Measurements from ENCODE around the gene PRR14. TPM values are rescaled to one million over a fixed set of nuclear protein-coding genes. Genes with fewer than 3 reads are reported as not detected.
"Not testable (repeated sequence)": the region's sequence is repeated elsewhere in the genome, so short reads cannot be mapped to it uniquely, and the experiment has no call there.

Gene PRR14
- total RNA-seq, 4 donors from 2014 or later = 8.8 to 28.4 (median 17.8) TPM

- no peak for TF ChIP-seq CTCF (IDR thresholded peaks at IDR 0.05 in 4 of 5, conservative IDR thresholded peaks at IDR 0.05 in 1 of 5)
- no peak for TF ChIP-seq POLR2A (IDR thresholded peaks at IDR 0.05)
- Histone ChIP-seq H3K4me1 (no peaks in the 10 kb centered on the region), H3K4me3 (no peak overlapping the region), H3K9me3 (no peaks in the 10 kb centered on the region), H3K27me3 (no peaks in the 10 kb centered on the region), H3K36me3 (no peaks in the 10 kb centered on the region), H3K27ac (no peak overlapping the region)
- in situ Hi-C loops (cut with MboI; ENCODE audit: low sequenced_read_pairs in 4 of 4) = loop anchor here in 3 of 4 donors (10.0 to 25.0 kb wide), 2 partner anchors 189 to 191 kb away; partner anchors contain the start of genes DCTPP1 (in 3 of the 3) and SEPHS2 (in 1 of the 3)
- DNase-seq (no peak), ATAC-seq (no peak)
- intact Hi-C loops (cut with DNase I; ENCODE audit: low total_unique reads) = loop anchor here (5.0 kb wide), 1 partner anchor 194 kb away; the partner anchor contains the start of gene DCTPP1
Measured at GRCh38 chr16:30626236-30626635, 24.5 kb upstream of the PRR14 start.

- Histone ChIP-seq H3K9me3 (no peaks in the 10 kb centered on the region), H3K4me1 (no peaks in the 10 kb centered on the region), H3K27me3 (no peaks in the 10 kb centered on the region), H3K27ac (peak overlapping the region; percentile 39 to 71 (median 61)), H3K4me3 (peak overlapping the region; percentile 30 to 41 (median 34)), H3K36me3 (no peaks in the 10 kb centered on the region)
- DNase-seq (peak; percentile 54 to 73), ATAC-seq (peak; percentile 88 to 95)
- intact Hi-C loops (cut with DNase I; ENCODE audit: low total_unique reads) = loop anchor here (1.0 to 5.0 kb wide), 3 partner anchors 44 to 197 kb away; partner anchors contain the start of genes DCTPP1 and ZNF785
- in situ Hi-C loops (cut with MboI; ENCODE audit: low sequenced_read_pairs in 4 of 4) = loop anchor here in 3 of 4 donors (10.0 to 25.0 kb wide), 2 partner anchors 192 to 194 kb away; partner anchors contain the start of genes DCTPP1 (in 3 of the 3) and SEPHS2 (in 1 of the 3)
- TF ChIP-seq CTCF (IDR thresholded peaks at IDR 0.05 in 4 of 5, conservative IDR thresholded peaks at IDR 0.05 in 1 of 5) = peak; percentile 80 to 91 (median 86)
- TF ChIP-seq POLR2A (IDR thresholded peaks at IDR 0.05) = no peak
Measured at GRCh38 chr16:30628628-30629540, 21.9 kb upstream of the PRR14 start.

- DNase-seq; H3K36me3 ChIP-seq; H3K4me3 ChIP-seq; H3K27me3 ChIP-seq; ATAC-seq; H3K9me3 ChIP-seq; intact Hi-C loops (cut with DNase I; ENCODE audit: low total_unique reads); H3K27ac ChIP-seq: not testable (repeated sequence)
- in situ Hi-C loops (cut with MboI; ENCODE audit: low sequenced_read_pairs in 4 of 4) = loop anchor here in 2 of 4 donors (10.0 to 25.0 kb wide), 2 partner anchors 58 to 195 kb away; partner anchors contain the start of genes DCTPP1 (in 1 of the 2), SEPHS2 (in 1 of the 2) and ZNF688 (in 1 of the 2)
- peaks cover 9 to 16% of the 10 kb centered on the region in 2 donors for H3K4me1 ChIP-seq
Measured at GRCh38 chr16:30632454-30632853, 18.3 kb upstream of the PRR14 start.

GRCh38 chr16:30633526-30633925, 17.2 kb upstream of the PRR14 start:
- H3K9me3 ChIP-seq = no peaks in the 10 kb centered on the region
- peak overlapping the region; percentile 68 to 84 (median 78) for H3K4me3 ChIP-seq
- H3K4me1 ChIP-seq = peaks cover 9 to 16% of the 10 kb centered on the region in 2 donors
- TF ChIP-seq CTCF (IDR thresholded peaks at IDR 0.05 in 4 of 5, conservative IDR thresholded peaks at IDR 0.05 in 1 of 5) (no peak), POLR2A (IDR thresholded peaks at IDR 0.05) (no peak)
- H3K27ac ChIP-seq = peak overlapping the region; percentile 83 to 92 (median 88)
- in situ Hi-C loops (cut with MboI; ENCODE audit: low sequenced_read_pairs in 4 of 4) (loop anchor here in 2 of 4 donors (10.0 to 25.0 kb wide), 2 partner anchors 59 to 196 kb away; partner anchors contain the start of genes DCTPP1 (in 1 of the 2), SEPHS2 (in 1 of the 2) and ZNF688 (in 1 of the 2)), intact Hi-C loops (cut with DNase I; ENCODE audit: low total_unique reads) (no loop called here)
- ATAC-seq = no peak
- DNase-seq = no peak
- H3K36me3 ChIP-seq = no peaks in the 10 kb centered on the region
- no peaks in the 10 kb centered on the region for H3K27me3 ChIP-seq
